ENCODE results near the gene MTHFD2L.

DNA sequence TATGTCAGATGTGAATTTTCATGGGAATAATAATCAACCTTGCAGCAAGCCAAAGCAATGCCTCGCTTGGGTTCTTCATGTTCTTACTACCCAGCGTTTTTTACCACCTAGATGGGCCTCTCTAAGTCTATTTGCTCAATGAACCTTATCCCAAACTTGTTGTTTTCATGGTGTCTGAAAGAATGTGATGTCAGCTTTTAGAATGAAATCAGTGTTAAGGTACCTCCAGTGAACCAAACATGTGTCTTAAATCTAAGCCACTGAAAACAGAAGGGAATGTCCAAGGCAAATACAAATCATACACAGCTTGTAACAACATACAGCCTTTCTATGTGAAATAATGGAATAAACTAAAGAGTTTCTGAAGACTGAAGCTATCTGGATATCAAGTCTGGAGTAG lies 157.0 kb downstream of the MTHFD2L start:
- TF ChIP-seq POLR2A (IDR thresholded peaks at IDR 0.05) (no peak), POLR2AphosphoS5 (IDR thresholded peaks at IDR 0.05) (no peak)
